OCI-LY1 (cell line): ENCODE measurements around the gene KRTAP1-1.

Experiments used
- EZH2 ChIP-seq: fragments of 200-600 bp; sonication (generic), shearing (Covaris generic); IDR thresholded peaks from 2 replicates; pipeline ENCODE4 v1.8.0; 2017; ENCODE audit warnings: borderline replicate concordance, mixed run types, mild to moderate bottlenecking, antibody characterized with exemption, low read length, moderate library complexity, mixed read lengths
- TF ChIP-seq, protein P1 (sequence below): fragments of 200-600 bp; sonication (generic), shearing (Covaris generic); IDR thresholded peaks from 2 replicates; pipeline ENCODE4 v1.5.1; 2017; ENCODE audit warnings: mild to moderate bottlenecking, antibody characterized with exemption, low read length, moderate library complexity, mixed read lengths

DNA sequence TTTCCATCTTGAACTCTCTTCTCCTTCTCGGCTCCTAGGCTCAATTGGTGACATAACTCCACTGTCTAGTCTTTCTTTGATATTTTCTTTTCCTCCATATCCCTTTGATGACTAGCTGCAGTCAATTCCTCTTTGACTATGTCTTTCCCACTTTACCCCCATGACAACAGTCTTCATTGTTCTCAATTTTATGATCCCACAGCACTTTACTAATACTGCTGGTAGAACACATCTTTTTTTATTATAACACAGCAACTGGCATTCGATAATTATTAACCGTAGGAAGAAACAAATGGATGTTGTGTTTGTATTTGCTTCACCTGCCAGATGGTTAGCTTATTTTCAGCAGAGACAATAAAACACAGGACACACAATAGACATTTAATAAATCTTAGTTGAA is 48.6 kb downstream of the KRTAP1-1 start:
- TF ChIP-seq, protein P1, sequence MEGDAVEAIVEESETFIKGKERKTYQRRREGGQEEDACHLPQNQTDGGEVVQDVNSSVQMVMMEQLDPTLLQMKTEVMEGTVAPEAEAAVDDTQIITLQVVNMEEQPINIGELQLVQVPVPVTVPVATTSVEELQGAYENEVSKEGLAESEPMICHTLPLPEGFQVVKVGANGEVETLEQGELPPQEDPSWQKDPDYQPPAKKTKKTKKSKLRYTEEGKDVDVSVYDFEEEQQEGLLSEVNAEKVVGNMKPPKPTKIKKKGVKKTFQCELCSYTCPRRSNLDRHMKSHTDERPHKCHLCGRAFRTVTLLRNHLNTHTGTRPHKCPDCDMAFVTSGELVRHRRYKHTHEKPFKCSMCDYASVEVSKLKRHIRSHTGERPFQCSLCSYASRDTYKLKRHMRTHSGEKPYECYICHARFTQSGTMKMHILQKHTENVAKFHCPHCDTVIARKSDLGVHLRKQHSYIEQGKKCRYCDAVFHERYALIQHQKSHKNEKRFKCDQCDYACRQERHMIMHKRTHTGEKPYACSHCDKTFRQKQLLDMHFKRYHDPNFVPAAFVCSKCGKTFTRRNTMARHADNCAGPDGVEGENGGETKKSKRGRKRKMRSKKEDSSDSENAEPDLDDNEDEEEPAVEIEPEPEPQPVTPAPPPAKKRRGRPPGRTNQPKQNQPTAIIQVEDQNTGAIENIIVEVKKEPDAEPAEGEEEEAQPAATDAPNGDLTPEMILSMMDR, result no peak
- no peak for TF ChIP-seq EZH2
